NCI-H2107 treated with DMSO at 0.1 percent for 48 hours (cell line): ENCODE results near the gene TASP1.

Experiments used
- DNase-seq: peaks from one replicate; lab custom pipeline; 2025; ENCODE audit not compliant: unreplicated experiment; lab: John Stamatoyannopoulos, UW

The TASP1 gene

GRCh38 chr20:13574071-13574470 is 64.7 kb downstream of the TASP1 start:
- no peak for DNase-seq

- no peak for DNase-seq
Measured at GRCh38 chr20:13571662-13572061, 67.1 kb downstream of the TASP1 start.

GRCh38 chr20:13567663-13568062 is 71.1 kb downstream of the TASP1 start:
- no peak for DNase-seq

- DNase-seq, result no peak
Measured at GRCh38 chr20:13563854-13564253, 74.9 kb downstream of the TASP1 start.

- DNase-seq, result no peak
Measured at GRCh38 chr20:13554706-13555105, 84.0 kb downstream of the TASP1 start.

- DNase-seq, result no peak
Measured at GRCh38 chr20:13554076-13554475, 84.7 kb downstream of the TASP1 start.

GRCh38 chr20:13552061-13552460 is 86.7 kb downstream of the TASP1 start:
- no peak for DNase-seq

- no peak for DNase-seq
Measured at GRCh38 chr20:13549451-13549850, 89.3 kb downstream of the TASP1 start.

- DNase-seq, result peak; percentile 60
Measured at GRCh38 chr20:13546497-13547131, 92.1 kb downstream of the TASP1 start.

- DNase-seq, result no peak
Measured at GRCh38 chr20:13545790-13546189, 92.9 kb downstream of the TASP1 start.

- DNase-seq, result no peak
Measured at GRCh38 chr20:13543783-13544182, 94.9 kb downstream of the TASP1 start.

- no peak for DNase-seq
Measured at GRCh38 chr20:13535627-13536026, 103.1 kb downstream of the TASP1 start.

- DNase-seq, result no peak
Measured at GRCh38 chr20:13533946-13534345, 104.8 kb downstream of the TASP1 start.

GRCh38 chr20:13530146-13530545 is 108.6 kb downstream of the TASP1 start:
- DNase-seq, result no peak

GRCh38 chr20:13526551-13526950 is 112.2 kb downstream of the TASP1 start:
- DNase-seq, result no peak

- DNase-seq, result no peak
Measured at GRCh38 chr20:13525225-13525940, 113.3 kb downstream of the TASP1 start.

GRCh38 chr20:13524339-13524738 is 114.4 kb downstream of the TASP1 start:
- no peak for DNase-seq

- DNase-seq, result no peak
Measured at GRCh38 chr20:13517831-13518230, 120.9 kb downstream of the TASP1 start.

- no peak for DNase-seq
Measured at GRCh38 chr20:13515796-13516558, 122.8 kb downstream of the TASP1 start.

GRCh38 chr20:13515291-13515690 is 123.4 kb downstream of the TASP1 start:
- no peak for DNase-seq

- no peak for DNase-seq
Measured at GRCh38 chr20:13510837-13511488, 127.8 kb downstream of the TASP1 start.

GRCh38 chr20:13507646-13508045 is 131.1 kb downstream of the TASP1 start:
- no peak for DNase-seq
